Measurements from ENCODE around the gene CNPY1.

DNA sequence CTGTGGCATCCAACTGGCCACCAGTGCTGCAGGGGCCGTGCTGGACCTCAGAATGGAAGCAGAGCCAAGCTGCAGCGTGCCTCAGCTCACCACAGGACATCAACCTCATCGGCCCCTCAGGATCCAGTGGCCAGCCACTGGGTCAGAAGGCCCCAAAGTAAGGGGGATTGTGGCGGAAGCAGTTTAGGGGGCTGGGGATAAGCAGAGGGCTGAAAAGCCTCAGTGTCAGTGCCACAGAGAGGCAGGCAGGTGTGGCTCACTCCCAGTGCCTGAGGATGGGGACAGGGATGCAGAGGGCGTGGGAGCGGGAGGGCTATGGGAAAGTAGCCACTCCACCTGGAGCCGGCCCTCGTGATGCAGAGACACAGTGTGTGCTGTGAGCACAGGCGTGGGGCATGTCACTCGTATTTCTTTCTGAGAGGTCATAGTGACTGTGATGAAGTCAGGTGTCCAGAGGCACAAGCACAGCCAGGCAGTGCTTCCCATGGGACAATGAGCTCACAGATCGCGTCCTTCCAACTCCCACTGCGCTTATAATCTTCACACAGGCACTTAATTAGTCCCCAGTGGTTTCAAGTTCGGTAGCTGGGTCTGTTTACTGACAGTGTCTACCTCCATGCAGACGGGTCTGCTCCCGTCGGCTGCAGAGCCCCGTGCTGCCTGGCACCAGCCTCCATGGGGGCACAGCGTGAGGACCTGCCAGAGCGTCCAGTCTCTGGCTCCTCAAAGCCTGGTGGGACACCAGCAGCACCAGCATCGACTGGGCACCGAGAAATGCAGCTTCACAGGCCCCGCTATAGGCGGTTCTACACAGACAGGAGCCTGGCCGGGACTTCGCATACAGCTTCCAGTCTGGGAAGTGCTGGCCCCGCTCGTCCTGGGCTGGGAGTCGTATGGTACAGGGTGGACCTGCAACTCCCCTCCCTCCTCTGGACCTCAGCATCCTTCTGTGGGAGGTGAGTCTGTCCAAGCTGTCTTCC is 42.9 kb upstream of the CNPY1 start:
- TF ChIP-seq, protein P1, sequence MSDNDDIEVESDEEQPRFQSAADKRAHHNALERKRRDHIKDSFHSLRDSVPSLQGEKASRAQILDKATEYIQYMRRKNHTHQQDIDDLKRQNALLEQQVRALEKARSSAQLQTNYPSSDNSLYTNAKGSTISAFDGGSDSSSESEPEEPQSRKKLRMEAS (IDR thresholded peaks at IDR 0.05; ENCODE audit: low read depth) = no peak
- no peak for TF ChIP-seq RCOR1 (IDR thresholded peaks at IDR 0.05; ENCODE audit: low read length)
- TF ChIP-seq, protein P2, sequence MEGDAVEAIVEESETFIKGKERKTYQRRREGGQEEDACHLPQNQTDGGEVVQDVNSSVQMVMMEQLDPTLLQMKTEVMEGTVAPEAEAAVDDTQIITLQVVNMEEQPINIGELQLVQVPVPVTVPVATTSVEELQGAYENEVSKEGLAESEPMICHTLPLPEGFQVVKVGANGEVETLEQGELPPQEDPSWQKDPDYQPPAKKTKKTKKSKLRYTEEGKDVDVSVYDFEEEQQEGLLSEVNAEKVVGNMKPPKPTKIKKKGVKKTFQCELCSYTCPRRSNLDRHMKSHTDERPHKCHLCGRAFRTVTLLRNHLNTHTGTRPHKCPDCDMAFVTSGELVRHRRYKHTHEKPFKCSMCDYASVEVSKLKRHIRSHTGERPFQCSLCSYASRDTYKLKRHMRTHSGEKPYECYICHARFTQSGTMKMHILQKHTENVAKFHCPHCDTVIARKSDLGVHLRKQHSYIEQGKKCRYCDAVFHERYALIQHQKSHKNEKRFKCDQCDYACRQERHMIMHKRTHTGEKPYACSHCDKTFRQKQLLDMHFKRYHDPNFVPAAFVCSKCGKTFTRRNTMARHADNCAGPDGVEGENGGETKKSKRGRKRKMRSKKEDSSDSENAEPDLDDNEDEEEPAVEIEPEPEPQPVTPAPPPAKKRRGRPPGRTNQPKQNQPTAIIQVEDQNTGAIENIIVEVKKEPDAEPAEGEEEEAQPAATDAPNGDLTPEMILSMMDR (IDR thresholded peaks at IDR 0.05) = no peak
- no peak for TF ChIP-seq CHD2 (IDR thresholded peaks at IDR 0.05; ENCODE audit: low read length, partially characterized antibody)
- no peak for TF ChIP-seq GATA2 (CRISPR knock-in tag; IDR thresholded peaks at IDR 0.05)

Measured in SK-N-SH (cell line).